Osteoblast (primary cell): Measurements from ENCODE around the gene COL27A1. TPM values are rescaled to one million over a fixed set of nuclear protein-coding genes. Genes with fewer than 3 reads are reported as not detected.

ENCODE experiments used
- DNase-seq: peaks from one replicate; pipeline ENCODE4 v3.0.0; 2011; ENCODE audit warnings: low spot score, mixed read lengths; ENCODE audit not compliant: insufficient read length; ENCODE audit errors: missing footprints
- H2AFZ ChIP-seq: 2 replicates; pipeline ENCODE4 v1.6.0; 2011; ENCODE audit warnings: mild to moderate bottlenecking, low read length
- H3K27ac ChIP-seq: 2 replicates; pipeline ENCODE4 v1.5.1; 2011; ENCODE audit warnings: mild to moderate bottlenecking, low read depth, low read length, moderate library complexity
- H3K27me3 ChIP-seq: 2 replicates; pipeline ENCODE4 v1.6.0; 2012; ENCODE audit warnings: mild to moderate bottlenecking, control low read depth, inconsistent platforms, low read length, moderate library complexity; ENCODE audit not compliant: insufficient read depth
- H3K36me3 ChIP-seq: 2 replicates; pipeline ENCODE4 v1.5.1; 2011; ENCODE audit warnings: mild to moderate bottlenecking, low read length, control low read depth, moderate library complexity; ENCODE audit not compliant: insufficient read depth
- H3K4me1 ChIP-seq: 2 replicates; pipeline ENCODE4 v1.5.1; 2011; ENCODE audit warnings: mild to moderate bottlenecking, low read length, control low read depth, moderate library complexity; ENCODE audit not compliant: insufficient read depth
- H3K4me2 ChIP-seq: 2 replicates; pipeline ENCODE4 v1.6.0; 2011; ENCODE audit warnings: mild to moderate bottlenecking, low read length; ENCODE audit not compliant: insufficient read depth
- H3K4me3 ChIP-seq: fragments of 200-600 bp; sonication (generic); 3 replicates; pipeline ENCODE4 v1.5.1; 2012; ENCODE audit warnings: mild to moderate bottlenecking, low read length, inconsistent platforms; ENCODE audit not compliant: insufficient read depth
- H3K79me2 ChIP-seq: 2 replicates; pipeline ENCODE4 v1.6.0; 2012; ENCODE audit warnings: mild to moderate bottlenecking, low read length, control low read depth, inconsistent platforms; ENCODE audit not compliant: insufficient read depth
- H3K9me3 ChIP-seq: 2 replicates; pipeline ENCODE4 v1.5.1; 2011; ENCODE audit warnings: low read depth, low read length, control low read depth
- H4K20me1 ChIP-seq: 2 replicates; pipeline ENCODE4 v1.6.0; 2012; ENCODE audit warnings: mild to moderate bottlenecking, low read length, control low read depth; ENCODE audit not compliant: insufficient read depth
- CTCF ChIP-seq: IDR thresholded peaks from 2 replicates; pipeline ENCODE4 v1.5.1; 2011; ENCODE audit warnings: mild to moderate bottlenecking, low read depth, low read length, moderate library complexity; ENCODE audit errors: extremely low read depth
- total RNA-seq: library from RNA; depleted of rRNA; stranded (reverse); fragments of >200 nt; gene quantifications from 2 replicates; pipeline ENCODE4 v1.2.3, GENCODE V29; 2012

COL27A1 gene
- total RNA-seq, 1 donor: 10.1 TPM

- Histone ChIP-seq H3K27me3 (no peaks in the 10 kb centered on the region), H3K4me3 (no peak overlapping the region), H4K20me1 (no peaks in the 10 kb centered on the region), H3K36me3 (peaks cover 63% of the 10 kb centered on the region), H2AFZ (no peak overlapping the region), H3K4me1 (peaks cover 4% of the 10 kb centered on the region), H3K79me2 (no peaks in the 10 kb centered on the region), H3K27ac (no peak overlapping the region), H3K9me3 (no peaks in the 10 kb centered on the region), H3K4me2 (no peak overlapping the region)
- DNase-seq: no peak
- TF ChIP-seq CTCF: no peak
These were observed 188.3 kb downstream of the COL27A1 start for GRCh38 chr9:114343471-114344187.

- TF ChIP-seq CTCF: no peak
- DNase-seq: no peak
- no peak overlapping the region for H3K4me2 ChIP-seq
These were observed 188.8 kb downstream of the COL27A1 start for GRCh38 chr9:114344188-114344566.

DNA sequence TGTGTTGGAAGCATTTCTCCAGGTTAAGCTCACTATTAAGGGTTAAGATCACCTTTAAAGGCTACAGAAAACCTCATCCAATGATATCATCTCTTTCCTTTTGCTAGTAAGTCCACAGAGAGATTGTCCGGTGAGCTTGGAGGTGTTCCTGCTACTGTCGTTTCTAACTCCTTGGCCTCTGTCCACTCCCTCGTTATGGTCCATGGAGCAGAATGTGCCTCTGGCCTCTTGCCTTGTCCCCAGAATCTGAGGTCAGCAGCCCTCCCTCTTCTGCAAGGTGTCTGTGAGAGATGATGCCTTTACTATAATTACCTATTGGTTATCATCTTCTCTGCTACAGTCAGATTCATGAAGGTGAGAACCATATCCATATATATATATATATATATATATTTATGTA, 189.4 kb downstream of the COL27A1 start:
- no peak overlapping the region for H2AFZ ChIP-seq
- no peak overlapping the region for H3K4me3 ChIP-seq
- H3K9me3 ChIP-seq: no peaks in the 10 kb centered on the region
- H3K36me3 ChIP-seq: peaks cover 60% of the 10 kb centered on the region
- no peaks in the 10 kb centered on the region for H3K79me2 ChIP-seq
- H4K20me1 ChIP-seq: no peaks in the 10 kb centered on the region
- no peak overlapping the region for H3K4me2 ChIP-seq
- H3K4me1 ChIP-seq: peaks cover 14% of the 10 kb centered on the region
- no peak overlapping the region for H3K27ac ChIP-seq
- TF ChIP-seq CTCF: no peak
- no peak for DNase-seq
- no peaks in the 10 kb centered on the region for H3K27me3 ChIP-seq

More at GRCh38 chr9:114344188-114344566, 188.8 kb downstream of the COL27A1 start:
- Histone ChIP-seq H4K20me1 (no peaks in the 10 kb centered on the region), H3K27me3 (no peaks in the 10 kb centered on the region), H3K27ac (no peak overlapping the region), H3K9me3 (no peaks in the 10 kb centered on the region), H2AFZ (no peak overlapping the region), H3K4me3 (no peak overlapping the region), H3K79me2 (no peaks in the 10 kb centered on the region), H3K4me1 (peaks cover 9% of the 10 kb centered on the region), H3K36me3 (peaks cover 63% of the 10 kb centered on the region)

DNA sequence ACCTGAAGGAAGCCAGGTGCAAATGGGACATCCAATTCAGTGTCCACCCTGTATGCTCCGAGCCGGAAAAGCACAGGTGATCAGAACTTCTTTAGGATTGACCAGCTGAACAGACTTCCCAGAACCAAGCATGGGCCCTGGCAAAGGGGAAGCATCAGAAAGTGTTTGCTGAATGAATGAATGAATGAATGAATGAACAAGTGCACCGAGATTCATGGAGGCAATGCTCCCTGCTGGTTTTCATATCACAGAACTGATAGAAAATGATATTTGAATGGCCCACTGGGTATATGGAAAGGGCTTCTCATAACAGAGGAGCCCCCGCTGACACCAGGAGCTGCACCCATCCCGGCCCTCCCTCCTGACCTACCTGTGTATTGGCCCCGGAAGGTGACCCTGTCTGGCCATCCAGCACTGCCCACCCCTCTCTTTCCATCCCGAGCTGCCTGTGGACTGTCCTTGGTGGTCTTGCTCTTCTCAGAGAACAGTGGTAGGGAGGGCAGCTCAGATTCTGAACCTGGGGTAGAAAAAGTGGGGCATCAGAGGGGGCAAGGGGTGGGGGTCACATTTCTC, 190.2 kb downstream of the COL27A1 start:
- Histone ChIP-seq H4K20me1 (no peaks in the 10 kb centered on the region), H3K36me3 (peaks cover 63% of the 10 kb centered on the region), H3K4me1 (peaks cover 15% of the 10 kb centered on the region), H3K27ac (no peak overlapping the region), H3K9me3 (no peaks in the 10 kb centered on the region), H3K27me3 (no peaks in the 10 kb centered on the region), H2AFZ (no peak overlapping the region), H3K4me3 (no peak overlapping the region), H3K4me2 (no peak overlapping the region), H3K79me2 (no peaks in the 10 kb centered on the region)
- no peak for DNase-seq
- no peak for TF ChIP-seq CTCF
